HEK293 (cell line): ENCODE measurements around the gene ATP10A.

Experiments
- CTCF ChIA-PET: fragments of 350-600 bp; formaldehyde crosslinking; extraction: SDS; loops from one replicate; lab custom pipeline; 2021; ENCODE audit warnings: antibody characterized with exemption; lab: Yijun Ruan, JAX
- POLR2A ChIA-PET: fragments of 300-600 bp; formaldehyde crosslinking; extraction: SDS; loops from one replicate; lab custom pipeline; 2020; ENCODE audit warnings: antibody characterized with exemption, inconsistent platforms; lab: Yijun Ruan, JAX
- H3K27ac ChIP-seq: fragments of 200-500 bp; sonication (Bioruptor generic); 2 replicates; pipeline ENCODE4 v1.5.1; 2014; ENCODE audit warnings: low read depth, low read length, control low read depth, inconsistent platforms; ENCODE audit errors: extremely low read depth
- H3K36me3 ChIP-seq, 2 experiments: fragments of 200-500 bp in 1 of 2; sonication (Bioruptor generic) in 1 of 2; 1 replicate in 1 of 2; 2 replicates in 1 of 2; pipeline ENCODE4 v1.5.1; 2014 to 2017; ENCODE audit warnings: inconsistent platforms in 2 of 2, low read length in 2 of 2; ENCODE audit not compliant: control insufficient read depth in 2 of 2, insufficient read depth in 1 of 2
- H3K4me1 ChIP-seq: fragments of 200-500 bp; sonication (Bioruptor generic); 2 replicates; pipeline ENCODE4 v1.5.1; 2014; ENCODE audit warnings: mild to moderate bottlenecking, low read length, inconsistent platforms; ENCODE audit not compliant: control insufficient read depth, insufficient read depth
- H3K4me3 ChIP-seq: 2 replicates; pipeline ENCODE4 v1.5.1; 2011; ENCODE audit warnings: low read depth, mild to moderate bottlenecking, control low read depth, low read length, moderate library complexity
- H3K9me3 ChIP-seq: fragments of 200-500 bp; sonication (Bioruptor generic); 2 replicates; pipeline ENCODE4 v1.5.1; 2014; ENCODE audit warnings: low read depth, low read length, inconsistent platforms; ENCODE audit not compliant: control insufficient read depth, insufficient read depth
- BCL11A ChIP-seq: fragments of 450-650 bp; formaldehyde crosslinking; IDR thresholded peaks from 2 replicates; pipeline ENCODE4 v1.5.1; 2016; ENCODE audit warnings: low read depth, missing biosample characterization, missing genetic modification characterization
- PBX3 ChIP-seq: sonication (generic); formaldehyde crosslinking; IDR thresholded peaks from 2 replicates; pipeline ENCODE4 v1.8.1; 2022; ENCODE audit warnings: mild to moderate bottlenecking, moderate library complexity, missing genetic modification reagents
- PRDM1 ChIP-seq: fragments of 450-650 bp; formaldehyde crosslinking; IDR thresholded peaks from 2 replicates; pipeline ENCODE4; 2016; ENCODE audit warnings: missing biosample characterization, missing genetic modification characterization
- PRDM4 ChIP-seq: fragments of 450-650 bp; formaldehyde crosslinking; IDR thresholded peaks from 2 replicates; pipeline ENCODE4 v1.5.1; 2017; ENCODE audit warnings: missing biosample characterization, missing genetic modification characterization
- REST ChIP-seq: fragments of 450-650 bp; formaldehyde crosslinking; IDR thresholded peaks from 2 replicates; pipeline ENCODE4 v1.5.1; 2016; ENCODE audit warnings: missing biosample characterization, missing genetic modification characterization
- ZBTB10 ChIP-seq: fragments of 450-650 bp; formaldehyde crosslinking; IDR thresholded peaks from 2 replicates; pipeline ENCODE4 v1.5.1; 2016; ENCODE audit warnings: missing biosample characterization, missing genetic modification characterization
- ZBTB44 ChIP-seq: fragments of 450-650 bp; IDR thresholded peaks from 2 replicates; pipeline ENCODE4 v1.5.1; 2018; ENCODE audit warnings: missing biosample characterization, mild to moderate bottlenecking, missing genetic modification characterization
- ZBTB48 ChIP-seq: fragments of 450-650 bp; formaldehyde crosslinking; IDR thresholded peaks from 2 replicates; pipeline ENCODE4 v1.5.1; 2016; ENCODE audit warnings: missing biosample characterization, missing genetic modification characterization
- ZNF174 ChIP-seq: fragments of 450-650 bp; formaldehyde crosslinking; IDR thresholded peaks from 2 replicates; pipeline ENCODE4 v1.5.0; 2017; ENCODE audit warnings: missing biosample characterization, mild to moderate bottlenecking, missing genetic modification characterization
- ZNF239 ChIP-seq: fragments of 450-650 bp; formaldehyde crosslinking; IDR thresholded peaks from 2 replicates; pipeline ENCODE4 v1.5.1; 2016; ENCODE audit warnings: missing biosample characterization, missing genetic modification characterization
- ZNF248 ChIP-seq: fragments of 450-650 bp; formaldehyde crosslinking; IDR thresholded peaks from 2 replicates; pipeline ENCODE4 v1.5.1; 2017; ENCODE audit warnings: missing biosample characterization, missing genetic modification characterization
- ZNF274 ChIP-seq, 2 experiments: fragments of 200-500 bp in 1 of 2; fragments of 450-650 bp in 1 of 2; sonication (Bioruptor generic) in 1 of 2; formaldehyde crosslinking in 1 of 2; IDR thresholded peaks; 2 replicates each; pipeline versions ENCODE4 v1.5.1 to v1.6.1; 2014 to 2016; ENCODE audit warnings: borderline replicate concordance in 1 of 2, inconsistent platforms in 1 of 2, low read length in 1 of 2, missing biosample characterization in 1 of 2, missing genetic modification characterization in 1 of 2
- ZNF302 ChIP-seq: fragments of 450-650 bp; formaldehyde crosslinking; IDR thresholded peaks from 2 replicates; pipeline ENCODE4 v1.5.1; 2016; ENCODE audit warnings: missing biosample characterization, missing genetic modification characterization, low read depth
- ZNF324 ChIP-seq: fragments of 450-650 bp; formaldehyde crosslinking; IDR thresholded peaks from 2 replicates; pipeline ENCODE4 v1.5.1; 2016; ENCODE audit warnings: missing biosample characterization, missing genetic modification characterization
- ZNF354C ChIP-seq: fragments of 450-650 bp; formaldehyde crosslinking; IDR thresholded peaks from 2 replicates; pipeline ENCODE4 v1.5.1; 2016; ENCODE audit warnings: missing biosample characterization, missing genetic modification characterization, low read depth, borderline replicate concordance
- ZNF544 ChIP-seq: fragments of 450-650 bp; formaldehyde crosslinking; IDR thresholded peaks from 2 replicates; pipeline ENCODE4 v1.5.0; 2017; ENCODE audit warnings: missing biosample characterization, missing genetic modification characterization
- ZNF623 ChIP-seq: fragments of 450-650 bp; formaldehyde crosslinking; IDR thresholded peaks from 2 replicates; pipeline ENCODE4 v1.5.1; 2016; ENCODE audit warnings: missing biosample characterization, missing genetic modification characterization
- ZNF624 ChIP-seq: fragments of 450-650 bp; formaldehyde crosslinking; IDR thresholded peaks from 2 replicates; pipeline ENCODE4 v1.5.1; 2017; ENCODE audit warnings: missing biosample characterization, missing genetic modification characterization
- ZNF701 ChIP-seq: fragments of 450-650 bp; formaldehyde crosslinking; IDR thresholded peaks from 2 replicates; pipeline ENCODE4 v1.5.1; 2016; ENCODE audit warnings: missing biosample characterization, missing genetic modification characterization
- ZNF776 ChIP-seq: fragments of 450-650 bp; formaldehyde crosslinking; IDR thresholded peaks from 2 replicates; pipeline ENCODE4 v1.5.0; 2017; ENCODE audit warnings: missing biosample characterization, missing genetic modification characterization, borderline replicate concordance

The ATP10A gene

GRCh38 chr15:25717457-25718168 lies 145.5 kb downstream of the ATP10A start:
- H3K27ac ChIP-seq = no peak overlapping the region
- no peak overlapping the region for H3K4me3 ChIP-seq
- no peaks in the 10 kb centered on the region for H3K4me1 ChIP-seq
- POLR2A ChIA-PET = no interaction called here
- CTCF ChIA-PET = no interaction called here
- no peak for TF ChIP-seq ZNF324
- TF ChIP-seq ZNF274 (IDR thresholded peaks at IDR 0.05; ENCODE audit: low read length) = no peak
- TF ChIP-seq ZNF274 (tag by site-specific recombination; IDR thresholded peaks at IDR 0.05; ENCODE audit: borderline replicate concordance) = no peak
- TF ChIP-seq PBX3 (CRISPR knock-in tag) = no peak
- no peak for TF ChIP-seq REST (tag by site-specific recombination)
- TF ChIP-seq ZBTB44 (tag by site-specific recombination) = no peak
- no peak for TF ChIP-seq ZNF624 (tag by site-specific recombination)
- no peak for TF ChIP-seq ZNF776 (tag by site-specific recombination)
- no peak for TF ChIP-seq PRDM4 (tag by site-specific recombination)
- TF ChIP-seq BCL11A (tag by site-specific recombination) = no peak
- TF ChIP-seq PRDM1 = no peak
- TF ChIP-seq ZNF544 (tag by site-specific recombination) = no peak
- no peak for TF ChIP-seq ZNF701 (tag by site-specific recombination)
- H3K36me3 ChIP-seq = no peaks in the 10 kb centered on the region
- H3K9me3 ChIP-seq = no peaks in the 10 kb centered on the region

- no peak overlapping the region for H3K4me3 ChIP-seq
- H3K4me1 ChIP-seq = no peaks in the 10 kb centered on the region
- H3K27ac ChIP-seq = no peak overlapping the region
- no peaks in the 10 kb centered on the region for H3K36me3 ChIP-seq
- ChIA-PET POLR2A (no interaction called here), CTCF (no interaction called here)
- no peaks in the 10 kb centered on the region for H3K9me3 ChIP-seq
- TF ChIP-seq ZNF302 (tag by site-specific recombination) (no peak), ZNF174 (tag by site-specific recombination) (no peak), ZNF324 (no peak), ZBTB48 (tag by site-specific recombination) (no peak), ZNF239 (tag by site-specific recombination) (no peak), ZNF623 (tag by site-specific recombination) (no peak), ZNF354C (tag by site-specific recombination) (no peak), ZBTB10 (tag by site-specific recombination) (no peak), ZNF248 (tag by site-specific recombination) (no peak)
Observed at GRCh38 chr15:25717127-25717456, 146.0 kb downstream of the ATP10A start.
